GM12878 (cell line): Measurements from ENCODE around the gene NMRK2.

Experiments
- JUNB ChIP-seq: IDR thresholded peaks from 2 replicates; pipeline ENCODE4 v1.6.1; 2016; ENCODE audit warnings: antibody characterized with exemption, mild to moderate bottlenecking
- JUND ChIP-seq: IDR thresholded peaks from 2 replicates; pipeline ENCODE4 v1.6.1; 2012; ENCODE audit warnings: low read depth, mild to moderate bottlenecking, low read length, improper control_type of control experiment, moderate library complexity
- TF ChIP-seq, protein P1 (sequence below), 3 experiments: IDR thresholded peaks in 2 of 3; conservative IDR thresholded peaks in 1 of 3; 2 replicates each; pipeline ENCODE4 v1.5.1; 2011; ENCODE audit warnings: low read depth in 3 of 3, low read length in 3 of 3, mild to moderate bottlenecking in 3 of 3, control low read depth in 2 of 3, moderate library complexity in 2 of 3, inconsistent platforms in 1 of 3, mixed read lengths in 1 of 3; ENCODE audit not compliant: control insufficient read depth in 2 of 3, insufficient read depth in 1 of 3; ENCODE audit errors: extremely low read depth in 1 of 3
- TF ChIP-seq, protein P2 (sequence below): IDR thresholded peaks from 2 replicates; pipeline ENCODE4 v1.6.1; 2012; ENCODE audit warnings: improper control_type of control experiment, low read depth, low read length; ENCODE audit not compliant: insufficient replicate concordance

DNA sequence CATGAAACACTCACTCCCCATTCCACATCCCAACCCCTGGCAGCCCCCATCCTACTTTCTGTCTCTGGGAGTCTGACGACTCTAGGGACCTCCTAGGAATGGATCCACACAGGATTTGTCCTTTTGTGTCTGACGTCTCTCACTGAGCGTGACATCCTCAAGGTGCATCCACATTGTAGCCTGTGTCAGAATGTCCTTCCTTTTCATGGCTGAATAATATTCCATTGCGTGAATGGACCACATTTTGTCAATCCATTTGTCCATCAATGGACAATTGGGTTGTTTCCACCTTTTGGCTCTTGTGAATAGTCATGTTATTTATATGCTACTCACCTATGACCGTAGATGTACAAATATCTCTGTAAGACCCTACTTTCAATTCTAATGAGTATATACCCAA, 16.8 kb upstream of the NMRK2 start:
- TF ChIP-seq JUND = no peak
- no peak for TF ChIP-seq JUNB
- TF ChIP-seq, protein P1, sequence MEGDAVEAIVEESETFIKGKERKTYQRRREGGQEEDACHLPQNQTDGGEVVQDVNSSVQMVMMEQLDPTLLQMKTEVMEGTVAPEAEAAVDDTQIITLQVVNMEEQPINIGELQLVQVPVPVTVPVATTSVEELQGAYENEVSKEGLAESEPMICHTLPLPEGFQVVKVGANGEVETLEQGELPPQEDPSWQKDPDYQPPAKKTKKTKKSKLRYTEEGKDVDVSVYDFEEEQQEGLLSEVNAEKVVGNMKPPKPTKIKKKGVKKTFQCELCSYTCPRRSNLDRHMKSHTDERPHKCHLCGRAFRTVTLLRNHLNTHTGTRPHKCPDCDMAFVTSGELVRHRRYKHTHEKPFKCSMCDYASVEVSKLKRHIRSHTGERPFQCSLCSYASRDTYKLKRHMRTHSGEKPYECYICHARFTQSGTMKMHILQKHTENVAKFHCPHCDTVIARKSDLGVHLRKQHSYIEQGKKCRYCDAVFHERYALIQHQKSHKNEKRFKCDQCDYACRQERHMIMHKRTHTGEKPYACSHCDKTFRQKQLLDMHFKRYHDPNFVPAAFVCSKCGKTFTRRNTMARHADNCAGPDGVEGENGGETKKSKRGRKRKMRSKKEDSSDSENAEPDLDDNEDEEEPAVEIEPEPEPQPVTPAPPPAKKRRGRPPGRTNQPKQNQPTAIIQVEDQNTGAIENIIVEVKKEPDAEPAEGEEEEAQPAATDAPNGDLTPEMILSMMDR (IDR thresholded peaks at IDR 0.05 in 2 of 3, conservative IDR thresholded peaks at IDR 0.05 in 1 of 3; ENCODE audit: control insufficient read depth in 2 of 3, extremely low read depth in 1 of 3, insufficient read depth in 1 of 3, low read depth in 3 of 3, low read length in 3 of 3) = no peak
- TF ChIP-seq, protein P2, sequence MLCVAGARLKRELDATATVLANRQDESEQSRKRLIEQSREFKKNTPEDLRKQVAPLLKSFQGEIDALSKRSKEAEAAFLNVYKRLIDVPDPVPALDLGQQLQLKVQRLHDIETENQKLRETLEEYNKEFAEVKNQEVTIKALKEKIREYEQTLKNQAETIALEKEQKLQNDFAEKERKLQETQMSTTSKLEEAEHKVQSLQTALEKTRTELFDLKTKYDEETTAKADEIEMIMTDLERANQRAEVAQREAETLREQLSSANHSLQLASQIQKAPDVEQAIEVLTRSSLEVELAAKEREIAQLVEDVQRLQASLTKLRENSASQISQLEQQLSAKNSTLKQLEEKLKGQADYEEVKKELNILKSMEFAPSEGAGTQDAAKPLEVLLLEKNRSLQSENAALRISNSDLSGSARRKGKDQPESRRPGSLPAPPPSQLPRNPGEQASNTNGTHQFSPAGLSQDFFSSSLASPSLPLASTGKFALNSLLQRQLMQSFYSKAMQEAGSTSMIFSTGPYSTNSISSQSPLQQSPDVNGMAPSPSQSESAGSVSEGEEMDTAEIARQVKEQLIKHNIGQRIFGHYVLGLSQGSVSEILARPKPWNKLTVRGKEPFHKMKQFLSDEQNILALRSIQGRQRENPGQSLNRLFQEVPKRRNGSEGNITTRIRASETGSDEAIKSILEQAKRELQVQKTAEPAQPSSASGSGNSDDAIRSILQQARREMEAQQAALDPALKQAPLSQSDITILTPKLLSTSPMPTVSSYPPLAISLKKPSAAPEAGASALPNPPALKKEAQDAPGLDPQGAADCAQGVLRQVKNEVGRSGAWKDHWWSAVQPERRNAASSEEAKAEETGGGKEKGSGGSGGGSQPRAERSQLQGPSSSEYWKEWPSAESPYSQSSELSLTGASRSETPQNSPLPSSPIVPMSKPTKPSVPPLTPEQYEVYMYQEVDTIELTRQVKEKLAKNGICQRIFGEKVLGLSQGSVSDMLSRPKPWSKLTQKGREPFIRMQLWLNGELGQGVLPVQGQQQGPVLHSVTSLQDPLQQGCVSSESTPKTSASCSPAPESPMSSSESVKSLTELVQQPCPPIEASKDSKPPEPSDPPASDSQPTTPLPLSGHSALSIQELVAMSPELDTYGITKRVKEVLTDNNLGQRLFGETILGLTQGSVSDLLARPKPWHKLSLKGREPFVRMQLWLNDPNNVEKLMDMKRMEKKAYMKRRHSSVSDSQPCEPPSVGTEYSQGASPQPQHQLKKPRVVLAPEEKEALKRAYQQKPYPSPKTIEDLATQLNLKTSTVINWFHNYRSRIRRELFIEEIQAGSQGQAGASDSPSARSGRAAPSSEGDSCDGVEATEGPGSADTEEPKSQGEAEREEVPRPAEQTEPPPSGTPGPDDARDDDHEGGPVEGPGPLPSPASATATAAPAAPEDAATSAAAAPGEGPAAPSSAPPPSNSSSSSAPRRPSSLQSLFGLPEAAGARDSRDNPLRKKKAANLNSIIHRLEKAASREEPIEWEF = no peak
